ENCODE data around the gene IVD. TPM values are rescaled to one million over a fixed set of nuclear protein-coding genes. Genes with fewer than 3 reads are reported as not detected.

Gene IVD
- total and polyA plus RNA-seq, 2 of the 8 experiments (the other 6 are each of a cell fraction or from before 2014, with no cell fraction given), result 55.2 to 78.8 TPM

DNA sequence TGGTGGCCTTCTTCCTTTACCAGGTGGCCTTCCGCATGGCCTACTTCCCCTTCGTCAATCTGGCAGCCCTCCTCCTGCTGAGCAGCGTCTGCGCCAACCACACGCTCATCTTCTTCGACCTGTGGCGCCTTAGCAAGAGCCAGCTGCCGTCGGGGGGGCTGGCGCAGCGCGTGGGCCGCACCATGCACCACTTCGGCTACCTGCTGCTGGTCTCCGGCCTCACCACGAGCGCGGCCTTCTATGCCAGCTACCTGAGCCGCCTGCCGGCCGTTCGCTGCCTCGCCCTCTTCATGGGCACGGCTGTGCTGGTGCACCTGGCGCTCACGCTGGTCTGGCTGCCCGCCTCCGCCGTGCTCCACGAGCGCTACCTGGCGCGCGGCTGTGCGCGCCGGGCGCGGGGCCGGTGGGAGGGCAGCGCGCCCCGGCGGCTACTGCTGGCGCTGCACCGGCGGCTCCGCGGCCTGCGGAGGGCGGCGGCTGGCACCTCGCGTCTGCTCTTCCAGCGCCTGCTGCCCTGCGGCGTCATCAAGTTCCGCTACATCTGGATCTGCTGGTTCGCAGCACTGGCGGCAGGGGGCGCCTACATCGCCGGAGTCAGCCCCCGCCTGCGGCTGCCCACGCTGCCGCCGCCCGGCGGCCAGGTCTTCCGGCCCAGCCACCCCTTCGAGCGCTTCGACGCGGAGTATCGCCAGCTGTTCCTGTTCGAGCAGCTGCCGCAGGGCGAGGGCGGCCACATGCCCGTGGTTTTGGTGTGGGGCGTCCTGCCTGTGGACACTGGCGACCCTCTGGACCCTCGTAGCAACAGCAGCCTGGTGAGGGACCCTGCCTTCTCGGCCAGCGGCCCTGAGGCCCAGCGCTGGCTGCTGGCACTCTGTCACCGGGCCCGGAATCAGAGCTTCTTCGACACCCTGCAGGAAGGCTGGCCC, 37.6 kb upstream of the IVD start (continued):
- peak; percentile 53; the same call in 1 of the 2 replicates for TF ChIP-seq YY1 (IDR thresholded peaks at IDR 0.05; ENCODE audit: low read depth, low read length)
- TF ChIP-seq GTF2F1 (IDR thresholded peaks at IDR 0.05; ENCODE audit: borderline replicate concordance, low read depth, low read length), result peak; percentile 19; the same call in 1 of the 2 replicates
- TF ChIP-seq CTCF (IDR thresholded peaks at IDR 0.05; ENCODE audit: control extremely low read depth in 1 of 3, insufficient read depth in 1 of 3, low read depth in 1 of 3, low read length in 3 of 3), result peak; percentile 77 to 89 (median 77)
- peak; percentile 94 for TF ChIP-seq TAF7 (optimal IDR thresholded peaks at IDR 0.05; ENCODE audit: borderline replicate concordance, low read depth, low read length)
- TF ChIP-seq SRF (IDR thresholded peaks at IDR 0.05; ENCODE audit: low read depth, low read length), result peak; percentile 64
- peak; percentile 99 for TF ChIP-seq MAX (IDR thresholded peaks at IDR 0.05)
- 0 out of 2 replicates have a peak, but pooled peaks have one; percentile 36 for TF ChIP-seq SP1 (IDR thresholded peaks at IDR 0.05; ENCODE audit: low read depth, low read length)
- TF ChIP-seq TCF12 (IDR thresholded peaks at IDR 0.05; ENCODE audit: low read depth, low read length), result peak; percentile 52; the same call in 1 of the 2 replicates
- TF ChIP-seq KDM4A (IDR thresholded peaks at IDR 0.05; ENCODE audit: low read depth, low read length, severe bottlenecking), result peak; percentile 89
- TF ChIP-seq PHF8 (conservative IDR thresholded peaks at IDR 0.05; ENCODE audit: low read depth, low read length), result 0 out of 2 replicates have a peak, but pooled peaks have one; percentile 40
- no peak for TF ChIP-seq POU5F1 (IDR thresholded peaks at IDR 0.05; ENCODE audit: low read depth, low read length)
- peak; percentile 69 for TF ChIP-seq RNF2 (IDR thresholded peaks at IDR 0.05; ENCODE audit: borderline replicate concordance, low read depth, low read length, missing control alignments, poor library complexity, severe bottlenecking)
- TF ChIP-seq EGR1 (IDR thresholded peaks at IDR 0.05; ENCODE audit: borderline replicate concordance, low read depth, low read length), result peak; percentile 94
- peak; percentile 29; the same call in 1 of the 2 replicates for TF ChIP-seq RBBP5 (IDR thresholded peaks at IDR 0.05; ENCODE audit: borderline replicate concordance, low read depth, low read length)
- peak; percentile 1 for TF ChIP-seq NANOG (IDR thresholded peaks at IDR 0.05; ENCODE audit: insufficient read depth, low read depth, low read length, poor library complexity, severe bottlenecking)
- no peak for TF ChIP-seq MAFK (IDR thresholded peaks at IDR 0.05; ENCODE audit: low read depth, low read length)
- TF ChIP-seq E2F6 (IDR thresholded peaks at IDR 0.05), result peak; percentile 99
- TF ChIP-seq CTBP2 (IDR thresholded peaks at IDR 0.05; ENCODE audit: borderline replicate concordance, insufficient read depth, insufficient read length, low read length), result peak; percentile 93
